GM23338 (cell line): ENCODE results near the gene TRDN. TPM values are rescaled to one million over a fixed set of nuclear protein-coding genes. Genes with fewer than 3 reads are reported as not detected.

Source experiments
- ATAC-seq: fragments of 200-7000 bp; cut with Tn5 transposase; 3 replicates; pipeline ENCODE4 v1.9.1; 2020
- DNase-seq: peaks from one replicate; pipeline ENCODE4 v3.0.0-alpha.2; 2015; ENCODE audit warnings: low spot score
- H2AFZ ChIP-seq: fragments of 200-600 bp; sonication (generic); 2 replicates; pipeline ENCODE4 v1.8.0; 2016; ENCODE audit warnings: antibody characterized with exemption, mild to moderate bottlenecking, moderate library complexity
- H3F3A ChIP-seq: fragments of 200-600 bp; sonication (generic); replicated peaks from 2 replicates; pipeline ENCODE4 v1.8.0; 2017; ENCODE audit warnings: antibody characterized with exemption, mixed run types, low read depth
- H3K27ac ChIP-seq: fragments of 200-600 bp; sonication (generic); 2 replicates; pipeline ENCODE4 v1.6.1; 2016; ENCODE audit warnings: low read depth
- H3K27me3 ChIP-seq: fragments of 200-600 bp; sonication (generic); 2 replicates; pipeline ENCODE4 v1.8.0; 2016; ENCODE audit warnings: mild to moderate bottlenecking, mixed run types, moderate library complexity; ENCODE audit not compliant: insufficient read depth
- H3K36me3 ChIP-seq: fragments of 200-600 bp; sonication (generic); 2 replicates; pipeline ENCODE4 v1.8.0; 2016; ENCODE audit warnings: mild to moderate bottlenecking; ENCODE audit not compliant: insufficient read depth
- H3K4me1 ChIP-seq: fragments of 200-600 bp; sonication (generic); 2 replicates; pipeline ENCODE4 v1.8.0; 2016; ENCODE audit warnings: mild to moderate bottlenecking, moderate library complexity; ENCODE audit not compliant: insufficient read depth
- H3K4me2 ChIP-seq: fragments of 200-600 bp; sonication (generic); 2 replicates; pipeline ENCODE4 v1.7.1; 2017; ENCODE audit warnings: mixed run types
- H3K4me3 ChIP-seq: fragments of 200-600 bp; sonication (generic); 2 replicates; pipeline ENCODE4 v1.6.1; 2016; ENCODE audit warnings: mixed run types
- H3K79me2 ChIP-seq: fragments of 200-600 bp; sonication (generic); replicated peaks from 2 replicates; pipeline ENCODE4 v1.8.0; 2017; ENCODE audit warnings: mild to moderate bottlenecking; ENCODE audit not compliant: insufficient read depth
- H3K9me2 ChIP-seq: fragments of 200-600 bp; sonication (generic); 2 replicates; pipeline ENCODE4 v1.8.0; 2017; ENCODE audit not compliant: insufficient read depth
- H4K20me1 ChIP-seq: fragments of 200-600 bp; sonication (generic); replicated peaks from 2 replicates; pipeline ENCODE4 v1.8.0; 2017; ENCODE audit warnings: mild to moderate bottlenecking; ENCODE audit not compliant: insufficient read depth
- H3K27ac Mint-ChIP-seq: 2 replicates; pipeline ENCODE4 v1.8.0; 2020; ENCODE audit warnings: inconsistent platforms, mild to moderate bottlenecking, moderate library complexity, mixed read lengths
- H3K27me3 Mint-ChIP-seq: 3 replicates; pipeline ENCODE4 v1.8.0; 2022; ENCODE audit warnings: low read depth, mild to moderate bottlenecking, moderate library complexity, mixed read lengths, inconsistent platforms; ENCODE audit not compliant: insufficient read depth, poor library complexity
- H3K36me3 Mint-ChIP-seq: 3 replicates; pipeline ENCODE4 v1.8.0; 2021; ENCODE audit warnings: low read depth, mild to moderate bottlenecking, inconsistent platforms, moderate library complexity, mixed read lengths
- H3K4me1 Mint-ChIP-seq: 3 replicates; pipeline ENCODE4 v1.8.0; 2020; ENCODE audit warnings: mild to moderate bottlenecking, inconsistent platforms, mixed read lengths
- H3K4me3 Mint-ChIP-seq: 3 replicates; pipeline ENCODE4 v1.8.0; 2021; ENCODE audit warnings: moderate library complexity, mild to moderate bottlenecking, inconsistent platforms, mixed read lengths
- H3K9me3 Mint-ChIP-seq: 3 replicates; pipeline ENCODE4 v1.8.0; 2020; ENCODE audit warnings: moderate library complexity, mild to moderate bottlenecking, inconsistent platforms, mixed read lengths
- CTCF ChIP-seq, 2 experiments: fragments of 200-600 bp in 1 of 2; sonication (generic) in 1 of 2; conservative IDR thresholded peaks; 2 replicates each; pipeline versions ENCODE4 v1.5.1 to v1.6.1; 2016 to 2017; ENCODE audit warnings: antibody characterized with exemption in 2 of 2, low read depth in 2 of 2, mild to moderate bottlenecking in 2 of 2, moderate library complexity in 1 of 2
- EZH2 ChIP-seq: fragments of 200-600 bp; sonication (generic); IDR thresholded peaks from one replicate; pipeline ENCODE4 v1.8.0; 2017; ENCODE audit warnings: antibody characterized with exemption, mild to moderate bottlenecking, low read depth; ENCODE audit not compliant: unreplicated experiment
- EZH2phosphoT487 ChIP-seq: fragments of 200-600 bp; sonication (generic); IDR thresholded peaks from one replicate; pipeline ENCODE4 v1.8.1; 2018; ENCODE audit warnings: antibody characterized with exemption; ENCODE audit not compliant: unreplicated experiment
- STAT1 ChIP-seq: IDR thresholded peaks from one replicate; pipeline ENCODE4 v1.6.1; 2016; ENCODE audit warnings: antibody characterized with exemption; ENCODE audit not compliant: unreplicated experiment
- polyA plus RNA-seq: library from polyadenylated mRNA; unstranded; fragments of >200 nt; fragmentation: Nextera tagmentation; extraction: Ambion mirVana; gene quantifications from 2 replicates; pipeline ENCODE4 v1.2.1, GENCODE V29; 2016
- total RNA-seq: library from RNA; depleted of rRNA; stranded (reverse); fragments of >200 nt; shearing (Covaris generic); gene quantifications from 2 replicates; pipeline ENCODE4 v1.2.3, GENCODE V29; 2014
- TF ChIP-seq, protein P1 (sequence below): IDR thresholded peaks from one replicate; pipeline ENCODE4 v1.6.1; 2018; ENCODE audit warnings: antibody characterized with exemption; ENCODE audit not compliant: unreplicated experiment

Gene TRDN
- total and polyA plus RNA-seq, 2 experiments from 2014 or later: 35.5 to 137 TPM

DNA sequence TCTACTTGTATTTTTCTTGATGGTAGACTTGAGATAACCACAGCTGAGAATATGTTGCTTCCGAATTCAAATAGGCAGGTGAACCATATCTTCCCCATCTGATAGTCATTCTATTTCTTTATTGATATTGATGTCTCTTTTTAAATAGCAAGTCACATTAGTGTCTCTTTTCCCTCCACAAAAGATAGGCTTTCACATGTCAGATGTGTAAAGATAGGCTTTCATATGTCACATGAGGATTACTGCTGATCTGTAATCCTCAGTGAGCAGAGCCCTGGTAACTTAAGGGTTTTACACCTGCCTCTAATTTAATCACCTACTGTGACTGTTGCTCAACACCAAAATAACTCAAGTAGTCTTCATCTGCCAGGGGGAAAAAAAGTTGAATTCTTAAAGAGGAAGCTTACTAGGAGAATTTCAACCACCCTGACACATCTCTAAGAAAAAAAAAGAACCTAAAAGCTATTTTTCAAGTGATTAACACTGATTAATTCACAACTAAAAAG, 45.3 kb upstream of the TRDN start:
- DNase-seq (no peak), ATAC-seq (no peak)
- Histone ChIP-seq H3F3A (no peaks in the 10 kb centered on the region), H3K9me2 (0 out of 2 replicates have a peak, but pooled peaks cover 3% of the 10 kb centered on the region), H3K4me2 (no peak overlapping the region), H4K20me1 (no peaks in the 10 kb centered on the region), H3K27ac (no peak overlapping the region), H3K4me3 (no peak overlapping the region), H2AFZ (no peak overlapping the region), H3K4me1 (no peaks in the 10 kb centered on the region), H3K36me3 (no peaks in the 10 kb centered on the region), H3K79me2 (no peaks in the 10 kb centered on the region), H3K27me3 (no peaks in the 10 kb centered on the region)
- Mint-ChIP-seq H3K27ac (no peak overlapping the region), H3K9me3 (no peaks in the 10 kb centered on the region), H3K4me1 (0 out of 3 replicates have a peak, but pooled peaks cover 7% of the 10 kb centered on the region), H3K27me3 (no peaks in the 10 kb centered on the region), H3K36me3 (no peaks in the 10 kb centered on the region), H3K4me3 (no peak overlapping the region)
- TF ChIP-seq, protein P1, sequence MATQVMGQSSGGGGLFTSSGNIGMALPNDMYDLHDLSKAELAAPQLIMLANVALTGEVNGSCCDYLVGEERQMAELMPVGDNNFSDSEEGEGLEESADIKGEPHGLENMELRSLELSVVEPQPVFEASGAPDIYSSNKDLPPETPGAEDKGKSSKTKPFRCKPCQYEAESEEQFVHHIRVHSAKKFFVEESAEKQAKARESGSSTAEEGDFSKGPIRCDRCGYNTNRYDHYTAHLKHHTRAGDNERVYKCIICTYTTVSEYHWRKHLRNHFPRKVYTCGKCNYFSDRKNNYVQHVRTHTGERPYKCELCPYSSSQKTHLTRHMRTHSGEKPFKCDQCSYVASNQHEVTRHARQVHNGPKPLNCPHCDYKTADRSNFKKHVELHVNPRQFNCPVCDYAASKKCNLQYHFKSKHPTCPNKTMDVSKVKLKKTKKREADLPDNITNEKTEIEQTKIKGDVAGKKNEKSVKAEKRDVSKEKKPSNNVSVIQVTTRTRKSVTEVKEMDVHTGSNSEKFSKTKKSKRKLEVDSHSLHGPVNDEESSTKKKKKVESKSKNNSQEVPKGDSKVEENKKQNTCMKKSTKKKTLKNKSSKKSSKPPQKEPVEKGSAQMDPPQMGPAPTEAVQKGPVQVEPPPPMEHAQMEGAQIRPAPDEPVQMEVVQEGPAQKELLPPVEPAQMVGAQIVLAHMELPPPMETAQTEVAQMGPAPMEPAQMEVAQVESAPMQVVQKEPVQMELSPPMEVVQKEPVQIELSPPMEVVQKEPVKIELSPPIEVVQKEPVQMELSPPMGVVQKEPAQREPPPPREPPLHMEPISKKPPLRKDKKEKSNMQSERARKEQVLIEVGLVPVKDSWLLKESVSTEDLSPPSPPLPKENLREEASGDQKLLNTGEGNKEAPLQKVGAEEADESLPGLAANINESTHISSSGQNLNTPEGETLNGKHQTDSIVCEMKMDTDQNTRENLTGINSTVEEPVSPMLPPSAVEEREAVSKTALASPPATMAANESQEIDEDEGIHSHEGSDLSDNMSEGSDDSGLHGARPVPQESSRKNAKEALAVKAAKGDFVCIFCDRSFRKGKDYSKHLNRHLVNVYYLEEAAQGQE: no peak
- TF ChIP-seq EZH2 (no peak), CTCF (conservative IDR thresholded peaks at IDR 0.05; ENCODE audit: low read depth in 2 of 2) (no peak), STAT1 (no peak)

DNA sequence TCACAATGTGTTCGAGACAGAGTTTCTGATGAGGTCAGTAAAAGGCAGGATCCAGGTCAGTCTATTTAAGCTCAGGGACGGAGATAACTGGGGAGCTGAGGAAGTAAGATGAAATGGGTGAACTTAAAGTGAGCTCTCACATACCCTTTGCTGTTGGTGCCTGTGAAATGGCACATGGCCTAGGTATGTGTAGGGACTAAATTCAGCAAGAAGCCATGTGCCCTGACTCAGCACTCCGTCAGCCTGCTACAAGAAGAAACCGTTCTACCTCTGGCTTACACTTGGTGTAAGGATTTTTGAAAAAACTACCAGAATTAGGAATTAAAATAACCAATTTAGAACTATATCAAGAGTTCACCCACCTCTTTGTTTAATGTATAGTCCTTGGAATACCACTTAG, 41.1 kb upstream of the TRDN start:
- Mint-ChIP-seq H3K9me3 (peaks cover 24% of the 10 kb centered on the region), H3K36me3 (peaks cover 21% of the 10 kb centered on the region; the same call in 2 of the 3 replicates), H3K4me3 (no peak overlapping the region), H3K27me3 (no peaks in the 10 kb centered on the region), H3K4me1 (0 out of 3 replicates have a peak, but pooled peaks cover 7% of the 10 kb centered on the region), H3K27ac (no peak overlapping the region)
- peaks cover 10% of the 10 kb centered on the region; the same call in 1 of the 2 replicates for H3K36me3 ChIP-seq
- no peak for ATAC-seq
- no peak overlapping the region for H3K27ac ChIP-seq
- H3K27me3 ChIP-seq: no peaks in the 10 kb centered on the region
- H4K20me1 ChIP-seq: no peaks in the 10 kb centered on the region
- no peak for DNase-seq
- H3K4me1 ChIP-seq: no peaks in the 10 kb centered on the region
- no peak overlapping the region for H3K4me3 ChIP-seq
- H3K79me2 ChIP-seq: no peaks in the 10 kb centered on the region
- no peak overlapping the region for H3K4me2 ChIP-seq
- 0 out of 2 replicates have a peak, but pooled peaks cover 3% of the 10 kb centered on the region for H3K9me2 ChIP-seq
- no peaks in the 10 kb centered on the region for H3F3A ChIP-seq
- peak overlapping the region; percentile 40; the same call in 1 of the 2 replicates for H2AFZ ChIP-seq
- TF ChIP-seq EZH2phosphoT487: no peak
- TF ChIP-seq, protein P1: no peak
